HG03342 (cell line): ENCODE data around the gene RAB3IL1.

Source experiments
- ATAC-seq: cut with Tn5 transposase; IDR thresholded peaks from one replicate; pipeline ENCODE4 v1.9.1; 2021; ENCODE audit warnings: mild to moderate bottlenecking, moderate library complexity; ENCODE audit not compliant: unreplicated experiment

Gene RAB3IL1

GRCh38 chr11:61869429-61869707 lies 48.0 kb downstream of the RAB3IL1 start:
- no peak for ATAC-seq

GRCh38 chr11:61868571-61869428 lies 48.6 kb downstream of the RAB3IL1 start:
- no peak for ATAC-seq

- ATAC-seq: no peak
These were observed 50.4 kb downstream of the RAB3IL1 start for GRCh38 chr11:61866958-61867343.

- no peak for ATAC-seq
These were observed 51.0 kb downstream of the RAB3IL1 start for GRCh38 chr11:61866231-61866957.

- ATAC-seq: no peak
These were observed 52.3 kb downstream of the RAB3IL1 start for GRCh38 chr11:61864814-61865775.

GRCh38 chr11:61863548-61864081 lies 53.8 kb downstream of the RAB3IL1 start:
- no peak for ATAC-seq

GRCh38 chr11:61862714-61863547 lies 54.4 kb downstream of the RAB3IL1 start:
- no peak for ATAC-seq

GRCh38 chr11:61861634-61862033 lies 55.7 kb downstream of the RAB3IL1 start:
- no peak for ATAC-seq

- no peak for ATAC-seq
These were observed 57.1 kb downstream of the RAB3IL1 start for GRCh38 chr11:61860054-61860903.

GRCh38 chr11:61855939-61856680 lies 61.3 kb downstream of the RAB3IL1 start:
- no peak for ATAC-seq

- no peak for ATAC-seq
These were observed 62.2 kb downstream of the RAB3IL1 start for GRCh38 chr11:61854966-61855714.

GRCh38 chr11:61854206-61854895 lies 63.0 kb downstream of the RAB3IL1 start:
- ATAC-seq: no peak

GRCh38 chr11:61853698-61854169 lies 63.6 kb downstream of the RAB3IL1 start:
- ATAC-seq: no peak

GRCh38 chr11:61851900-61852295 lies 65.5 kb downstream of the RAB3IL1 start:
- ATAC-seq: no peak

- ATAC-seq: no peak
These were observed 66.1 kb downstream of the RAB3IL1 start for GRCh38 chr11:61851113-61851899.

- ATAC-seq: no peak
These were observed 66.7 kb downstream of the RAB3IL1 start for GRCh38 chr11:61850687-61851086.
